ENCODE measurements around the gene RHOD. TPM values are rescaled to one million over a fixed set of nuclear protein-coding genes. Genes with fewer than 3 reads are reported as not detected.

RHOD gene
- total and polyA plus RNA-seq, 9 of the 15 experiments (the other 6 are each of a cell fraction or from before 2014, with no cell fraction given), result not detected

- Histone ChIP-seq H3K36me3 (ENCODE audit: control insufficient read depth, insufficient read depth, low read length) (no peaks in the 10 kb centered on the region), H3K9me3 (replicated peaks; ENCODE audit: control insufficient read depth, insufficient read depth, low read depth, low read length) (peaks cover 5% of the 10 kb centered on the region; the same call in 1 of the 2 replicates), H3K4me3 (no peak overlapping the region), H3K9me1 (ENCODE audit: control insufficient read depth, insufficient read depth, low read length) (no peaks in the 10 kb centered on the region), H2AFZ (ENCODE audit: low read depth, low read length) (peak overlapping the region; percentile 97), H3K4me2 (ENCODE audit: insufficient read depth, low read length) (no peak overlapping the region), H3K9ac (ENCODE audit: insufficient read depth in 1 of 2, low read depth in 2 of 2, low read length in 2 of 2) (no peak overlapping the region), H3K27me3 (ENCODE audit: control insufficient read depth in 2 of 2, insufficient read depth in 2 of 2, low read length in 2 of 2) (peaks cover 0 to 5% of the 10 kb centered on the region in 2 experiments; a peak in 1 of 5 replicates), H4K20me1 (replicated peaks; ENCODE audit: control insufficient read depth, insufficient read depth, low read length) (no peaks in the 10 kb centered on the region), H3K79me2 (ENCODE audit: control insufficient read depth, insufficient read depth, low read length) (no peaks in the 10 kb centered on the region), H3K27ac (ENCODE audit: extremely low read depth, low read depth, low read length) (no peak overlapping the region), H3K4me1 (replicated peaks in 1 of 2; ENCODE audit: control insufficient read depth in 2 of 2, insufficient read depth in 2 of 2, low read length in 2 of 2) (peaks cover 8 to 14% of the 10 kb centered on the region in 2 experiments; a peak in 3 of 5 replicates)
- in situ Hi-C loops (cut with MboI), result no loop called here
- WGBS (ENCODE audit: insufficient coverage, low coverage, missing lambda C conversion rate), result 89% methylated on average over 7 of the region's 7 CpGs
- intact Hi-C loops (cut with micrococcal nuclease), result no loop called here
- BruUV-seq (replicated peaks), result TSS peak; percentile 49
- ATAC-seq (no peak), FAIRE-seq (no peak), DNase-seq (ENCODE audit: extremely low read depth in 1 of 4, low spot score in 3 of 4) (no peak)
- POLR2A ChIA-PET, result interaction anchor here (0.8 to 2.0 kb wide), 2 partner anchors 10 to 164 kb away, joined by 3 to 6 read pairs; partner anchors contain the start of gene RCE1
- CTCF ChIA-PET (ENCODE audit: low intra/inter-chr PET ratio), result no interaction called here
- TF ChIP-seq NCOA6 (IDR thresholded peaks at IDR 0.05) (no peak), OTX1 (CRISPR knock-in tag; IDR thresholded peaks at IDR 0.05) (no peak), RAD21 (CRISPR knock-in tag; conservative IDR thresholded peaks at IDR 0.05 in 1 of 2, IDR thresholded peaks at IDR 0.05 in 1 of 2) (no peak), RFX7 (CRISPR knock-in tag; IDR thresholded peaks at IDR 0.05) (no peak), KLF13 (tag; IDR thresholded peaks at IDR 0.05; ENCODE audit: borderline replicate concordance, low read depth) (no peak), GATA2 (CRISPR knock-in tag; IDR thresholded peaks at IDR 0.05) (no peak), ZNF263 (CRISPR knock-in tag; IDR thresholded peaks at IDR 0.05; ENCODE audit: borderline replicate concordance) (no peak), RBM22 (IDR thresholded peaks at IDR 0.05; ENCODE audit: low read depth, low read length, poor library complexity, severe bottlenecking) (no peak), HLTF (IDR thresholded peaks at IDR 0.05) (no peak), RBM25 (IDR thresholded peaks at IDR 0.05; ENCODE audit: low read depth, low read length, severe bottlenecking) (no peak), PCBP1 (IDR thresholded peaks at IDR 0.05; ENCODE audit: low read depth, low read length, poor library complexity, severe bottlenecking) (no peak), NFIX (CRISPR knock-in tag; IDR thresholded peaks at IDR 0.05; ENCODE audit: low read depth) (no peak)
- TF ChIP-seq, protein P1, sequence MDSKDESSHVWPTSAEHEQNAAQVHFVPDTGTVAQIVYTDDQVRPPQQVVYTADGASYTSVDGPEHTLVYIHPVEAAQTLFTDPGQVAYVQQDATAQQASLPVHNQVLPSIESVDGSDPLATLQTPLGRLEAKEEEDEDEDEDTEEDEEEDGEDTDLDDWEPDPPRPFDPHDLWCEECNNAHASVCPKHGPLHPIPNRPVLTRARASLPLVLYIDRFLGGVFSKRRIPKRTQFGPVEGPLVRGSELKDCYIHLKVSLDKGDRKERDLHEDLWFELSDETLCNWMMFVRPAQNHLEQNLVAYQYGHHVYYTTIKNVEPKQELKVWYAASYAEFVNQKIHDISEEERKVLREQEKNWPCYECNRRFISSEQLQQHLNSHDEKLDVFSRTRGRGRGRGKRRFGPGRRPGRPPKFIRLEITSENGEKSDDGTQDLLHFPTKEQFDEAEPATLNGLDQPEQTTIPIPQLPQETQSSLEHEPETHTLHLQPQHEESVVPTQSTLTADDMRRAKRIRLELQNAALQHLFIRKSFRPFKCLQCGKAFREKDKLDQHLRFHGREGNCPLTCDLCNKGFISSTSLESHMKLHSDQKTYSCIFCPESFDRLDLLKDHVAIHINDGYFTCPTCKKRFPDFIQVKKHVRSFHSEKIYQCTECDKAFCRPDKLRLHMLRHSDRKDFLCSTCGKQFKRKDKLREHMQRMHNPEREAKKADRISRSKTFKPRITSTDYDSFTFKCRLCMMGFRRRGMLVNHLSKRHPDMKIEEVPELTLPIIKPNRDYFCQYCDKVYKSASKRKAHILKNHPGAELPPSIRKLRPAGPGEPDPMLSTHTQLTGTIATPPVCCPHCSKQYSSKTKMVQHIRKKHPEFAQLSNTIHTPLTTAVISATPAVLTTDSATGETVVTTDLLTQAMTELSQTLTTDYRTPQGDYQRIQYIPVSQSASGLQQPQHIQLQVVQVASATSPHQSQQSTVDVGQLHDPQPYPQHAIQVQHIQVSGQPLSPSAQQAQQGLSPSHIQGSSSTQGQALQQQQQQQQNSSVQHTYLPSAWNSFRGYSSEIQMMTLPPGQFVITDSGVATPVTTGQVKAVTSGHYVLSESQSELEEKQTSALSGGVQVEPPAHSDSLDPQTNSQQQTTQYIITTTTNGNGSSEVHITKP (IDR thresholded peaks at IDR 0.05; ENCODE audit: partially characterized antibody), result no peak
These were observed 49.5 kb upstream of the RHOD start for GRCh38 chr11:67007126-67007525.

All from K562 (cell line).